Superior temporal gyrus (tissue), 1 donor: ENCODE measurements around the gene RNF19B.

Source experiments
- DNase-seq: peaks from one replicate; pipeline ENCODE4 v3.0.0-alpha.2; 2016; ENCODE audit errors: extremely low spot score

Gene RNF19B

DNA sequence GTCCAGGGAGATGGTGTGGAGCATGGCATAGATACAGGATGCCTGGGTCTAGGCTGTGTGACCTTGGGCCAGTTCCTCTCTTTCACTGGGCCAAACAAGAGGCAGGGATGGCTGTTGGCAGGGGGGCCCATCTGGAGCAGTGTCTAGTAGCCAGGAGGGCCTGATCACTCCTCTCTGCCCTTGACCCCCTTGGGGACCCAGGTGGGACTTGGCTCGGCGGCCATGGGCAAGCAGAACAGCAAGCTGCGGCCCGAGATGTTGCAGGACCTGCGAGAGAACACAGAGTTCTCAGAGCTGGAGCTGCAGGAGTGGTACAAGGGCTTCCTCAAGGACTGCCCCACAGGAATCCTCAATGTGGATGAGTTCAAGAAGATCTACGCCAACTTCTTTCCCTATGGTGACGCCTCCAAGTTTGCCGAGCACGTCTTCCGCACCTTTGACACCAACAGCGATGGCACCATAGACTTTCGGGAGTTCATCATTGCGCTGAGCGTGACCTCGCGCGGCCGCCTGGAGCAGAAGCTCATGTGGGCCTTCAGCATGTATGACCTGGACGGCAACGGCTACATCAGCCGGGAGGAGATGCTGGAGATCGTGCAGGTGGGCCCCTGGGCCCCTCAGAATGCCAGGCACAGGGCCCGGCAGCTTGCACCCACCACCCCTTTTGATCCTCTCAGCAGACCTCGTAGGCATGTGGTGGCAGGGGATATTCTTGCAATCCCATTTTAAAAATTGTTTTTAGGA, 75.8 kb downstream of the RNF19B start:
- no peak for DNase-seq

DNA sequence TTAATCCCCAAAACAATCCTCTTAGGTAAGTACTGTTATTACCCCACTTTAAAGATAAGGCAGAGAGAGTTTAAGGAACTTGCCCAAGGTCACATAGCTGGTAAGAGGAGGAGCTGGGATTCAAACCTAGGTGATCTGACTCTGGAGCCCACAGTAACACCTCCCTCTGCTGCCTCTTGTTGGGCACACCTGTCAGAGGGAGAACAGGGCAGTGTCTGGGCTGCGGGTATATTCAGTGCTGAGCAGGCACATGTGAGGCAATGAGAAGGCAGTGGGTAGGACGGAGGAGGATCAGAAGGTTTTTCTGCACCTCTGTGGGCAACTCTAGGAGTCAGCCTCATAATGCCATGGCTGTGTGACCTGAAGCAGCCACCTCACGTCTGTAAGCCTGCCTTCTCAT, 76.5 kb downstream of the RNF19B start:
- DNase-seq: no peak

DNA sequence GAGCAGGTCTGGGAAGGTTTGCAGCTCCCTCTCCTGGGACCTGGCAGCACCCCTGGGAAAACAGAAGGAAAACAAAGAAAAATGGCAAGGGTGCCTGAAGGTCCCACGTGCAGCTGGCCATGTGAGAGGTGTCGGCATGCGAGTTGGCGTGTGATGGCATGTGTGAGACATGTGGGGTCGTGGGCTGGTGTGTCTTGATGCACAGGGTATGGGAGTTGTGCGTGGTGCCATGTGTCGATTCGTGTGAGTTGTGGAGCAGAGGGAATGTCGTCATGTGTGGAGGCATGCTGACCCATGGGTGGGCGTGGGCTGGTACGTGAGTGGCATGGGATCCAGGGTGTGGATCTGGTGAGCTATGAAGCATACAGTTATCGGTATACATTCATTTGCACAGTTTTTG, 77.0 kb downstream of the RNF19B start:
- DNase-seq: no peak

DNA sequence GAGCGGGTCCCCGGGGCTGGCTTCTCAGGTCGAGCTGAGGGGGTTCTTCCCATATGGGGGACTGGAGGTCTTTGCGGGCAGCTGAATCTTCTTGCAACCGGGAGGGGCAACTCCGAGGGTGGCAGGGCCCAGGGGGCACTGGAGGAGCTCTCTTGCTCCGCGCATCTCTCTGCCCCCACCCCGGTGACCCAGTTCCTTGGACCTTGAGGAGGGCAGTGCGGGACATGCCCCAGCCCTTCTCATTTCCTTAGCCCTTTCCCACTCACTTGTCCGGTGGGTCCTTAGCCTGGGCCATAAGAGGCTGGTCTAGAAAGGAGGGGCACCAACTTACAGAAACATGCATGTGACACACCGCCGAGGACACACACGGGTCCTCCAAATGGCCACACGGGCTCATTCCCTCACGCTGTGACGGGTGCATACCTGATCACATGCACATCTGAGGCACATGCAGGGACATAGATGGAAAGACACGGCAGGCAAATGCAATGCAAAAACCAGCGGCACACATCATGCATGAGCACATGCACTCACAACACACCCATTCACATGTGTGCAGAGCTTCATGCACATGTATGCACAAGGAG, 77.7 kb downstream of the RNF19B start:
- no peak for DNase-seq
